A549 (cell line): ENCODE results near the gene CREB5. TPM values are rescaled to one million over a fixed set of nuclear protein-coding genes. Genes with fewer than 3 reads are reported as not detected.

Experiments used
- ATAC-seq, 2 experiments: fragments of 200-7000 bp in 1 of 2; fragments of >200 bp in 1 of 2; cut with Nextera tagmentation in 1 of 2; cut with Tn5 transposase in 1 of 2; 3 replicates each; pipeline versions ENCODE4 v1.8.0 to v1.9.1; 2018 to 2020; ENCODE audit warnings: mild to moderate bottlenecking in 1 of 2, moderate library complexity in 1 of 2
- CTCF ChIA-PET: fragments of 300-600 bp; sonication (Branson Sonifier 250); formaldehyde crosslinking; extraction: SDS; loops from one replicate; lab custom pipeline; 2021; ENCODE audit warnings: antibody characterized with exemption, inconsistent platforms; lab: Yijun Ruan, JAX
- POLR2A ChIA-PET: fragments of 350-600 bp; formaldehyde crosslinking; extraction: SDS; loops from one replicate; lab custom pipeline; 2021; ENCODE audit warnings: antibody characterized with exemption, inconsistent platforms; lab: Yijun Ruan, JAX
- DNase-seq, 2 experiments: peaks; one replicate each; pipeline versions ENCODE4 v3.0.0 to v3.0.0-alpha.2; 2011 to 2016; ENCODE audit warnings: low read depth in 1 of 2, low spot score in 1 of 2
- FAIRE-seq: peaks from 2 replicates; lab custom pipeline; 2011; peaks lifted over from hg19 to GRCh38; lab: Jason Lieb, UNC
- H3K27ac ChIP-seq, 2 experiments: fragments of >200 bp; sonication (Bioruptor Twin); formaldehyde crosslinking; 3 replicates each; pipeline ENCODE4 v1.5.1; 2016 to 2017
- H3K4me1 ChIP-seq: fragments of >200 bp; sonication (Bioruptor Twin); formaldehyde crosslinking; 3 replicates; pipeline ENCODE4 v1.6.1; 2016
- H3K4me2 ChIP-seq: fragments of >200 bp; sonication (Bioruptor Twin); formaldehyde crosslinking; 3 replicates; pipeline ENCODE4 v1.6.1; 2016
- H3K4me3 ChIP-seq: fragments of >200 bp; sonication (Bioruptor Twin); formaldehyde crosslinking; 3 replicates; pipeline ENCODE4 v1.5.1; 2016
- H3K9me3 ChIP-seq: fragments of >200 bp; sonication (Bioruptor Twin); formaldehyde crosslinking; 3 replicates; pipeline ENCODE4 v1.6.1; 2016
- ATOH8 ChIP-seq: fragments of 250-450 bp; sonication (Bioruptor Pico); IDR thresholded peaks from 2 replicates; pipeline ENCODE4 v1.5.0; 2020; ENCODE audit warnings: low read depth, mild to moderate bottlenecking, moderate library complexity
- BCL3 ChIP-seq: fragments of >200 bp; sonication (Bioruptor Twin); formaldehyde crosslinking; IDR thresholded peaks from 3 replicates; pipeline ENCODE4 v1.6.1; 2016
- CBX2 ChIP-seq: fragments of 200-600 bp; sonication (generic); IDR thresholded peaks from 2 replicates; pipeline ENCODE4 v1.6.1; 2016; ENCODE audit warnings: low read depth, mild to moderate bottlenecking, borderline replicate concordance
- CHD4 ChIP-seq: fragments of 200-600 bp; sonication (generic); IDR thresholded peaks from 2 replicates; pipeline ENCODE4 v1.6.1; 2016; ENCODE audit warnings: antibody characterized with exemption, mild to moderate bottlenecking, borderline replicate concordance
- GATA3 ChIP-seq: IDR thresholded peaks from 2 replicates; pipeline ENCODE4 v1.6.1; 2012; ENCODE audit warnings: borderline replicate concordance
- HES2 ChIP-seq: fragments of >200 bp; sonication (Bioruptor Twin); formaldehyde crosslinking; IDR thresholded peaks from 2 replicates; pipeline ENCODE4 v1.6.1; 2016
- HOXA7 ChIP-seq: fragments of 250-450 bp; sonication (Bioruptor Pico); IDR thresholded peaks from 2 replicates; pipeline ENCODE4 v1.5.0; 2020; ENCODE audit warnings: mild to moderate bottlenecking, moderate library complexity
- JUN ChIP-seq, 2 experiments: fragments of >200 bp; sonication (Bioruptor Twin); formaldehyde crosslinking; IDR thresholded peaks; 2 replicates in 1 of 2; 3 replicates in 1 of 2; pipeline ENCODE4 v1.6.1; 2016 to 2017
- JUNB ChIP-seq: fragments of >200 bp; sonication (Bioruptor Twin); formaldehyde crosslinking; IDR thresholded peaks from 2 replicates; pipeline ENCODE4 v1.6.1; 2016
- MYC ChIP-seq: IDR thresholded peaks from 2 replicates; pipeline ENCODE4 v1.6.1; 2012; ENCODE audit warnings: mild to moderate bottlenecking, inconsistent platforms, low read length, improper control_type of control experiment, borderline replicate concordance
- POLR2A ChIP-seq: IDR thresholded peaks from 2 replicates; pipeline ENCODE4 v1.6.1; 2012; ENCODE audit warnings: mild to moderate bottlenecking, low read length
- RARB ChIP-seq: fragments of 250-450 bp; sonication (Bioruptor Pico); IDR thresholded peaks from 2 replicates; pipeline ENCODE4 v1.8.0; 2021; ENCODE audit warnings: mild to moderate bottlenecking, moderate library complexity
- RCOR1 ChIP-seq: fragments of 150-350 bp; IDR thresholded peaks from 2 replicates; pipeline ENCODE4 v1.6.1; 2014; ENCODE audit warnings: antibody characterized with exemption, low read length, low read depth
- REST ChIP-seq: fragments of 200-600 bp; sonication (generic); IDR thresholded peaks from 2 replicates; pipeline ENCODE4 v1.6.1; 2016; ENCODE audit warnings: antibody characterized with exemption, mild to moderate bottlenecking, moderate library complexity
- RFX5 ChIP-seq: fragments of 450-650 bp; IDR thresholded peaks from 2 replicates; pipeline ENCODE4 v1.7.1; 2014; ENCODE audit warnings: antibody characterized with exemption, mild to moderate bottlenecking, moderate library complexity
- RNF2 ChIP-seq: fragments of 200-600 bp; sonication (generic); IDR thresholded peaks from 2 replicates; pipeline ENCODE4 v1.6.1; 2016; ENCODE audit warnings: low read depth, mild to moderate bottlenecking, antibody characterized with exemption, moderate library complexity, borderline replicate concordance
- SREBF2 ChIP-seq: fragments of 450-650 bp; IDR thresholded peaks from 2 replicates; pipeline ENCODE4 v1.6.1; 2014; ENCODE audit warnings: mild to moderate bottlenecking, moderate library complexity
- TP53 ChIP-seq: fragments of 250-450 bp; sonication (Bioruptor Pico); IDR thresholded peaks from 2 replicates; pipeline ENCODE4 v1.5.0; 2021; ENCODE audit warnings: mild to moderate bottlenecking, moderate library complexity
- ZC3H11A ChIP-seq: fragments of 450-650 bp; IDR thresholded peaks from 2 replicates; pipeline ENCODE4 v1.6.1; 2014; ENCODE audit warnings: antibody characterized with exemption, mild to moderate bottlenecking
- ZNF302 ChIP-seq: fragments of 250-450 bp; sonication (Bioruptor Pico); IDR thresholded peaks from 2 replicates; pipeline ENCODE4 v1.9.0; 2021; ENCODE audit warnings: inconsistent platforms, mild to moderate bottlenecking, moderate library complexity
- WGBS: methylation state at CpG from one replicate; pipeline ENCODE4 v1.1.6; 2017; ENCODE audit errors: missing lambda C conversion rate; 5-methylcytosine and 5-hydroxymethylcytosine counted together
- polyA plus RNA-seq, 4 experiments: library from polyadenylated mRNA; depleted of rRNA in 3 of 4; stranded (reverse); fragments of >200 nt; fragmentation: RNase III in 1 of 4; extraction: RNeasy Plus Mini Kit Qiagen cat#74134 plus additional on column Dnase treatment in 1 of 4; gene quantifications; 2 replicates in 3 of 4; 3 replicates in 1 of 4; pipeline ENCODE4 v1.2.3, GENCODE V29; 2011 to 2017

The CREB5 gene
- polyA plus RNA-seq, 2 of the 4 experiments (the other 2 are of a cell fraction): 0.61 to 1.5 TPM

- no peak overlapping the region for H3K4me2 ChIP-seq
- POLR2A ChIA-PET: no interaction called here
- H3K27ac ChIP-seq: no peak overlapping the region
These were observed 275.2 kb downstream of the CREB5 start for GRCh38 chr7:28687537-28687936.

GRCh38 chr7:28688174-28688573 is 275.9 kb downstream of the CREB5 start:
- Histone ChIP-seq H3K27ac (no peak overlapping the region), H3K4me1 (peaks cover 16% of the 10 kb centered on the region), H3K9me3 (no peaks in the 10 kb centered on the region), H3K4me2 (no peak overlapping the region), H3K4me3 (no peak overlapping the region)
- 72% methylated on average over 2 of the region's 2 CpGs for WGBS
- TF ChIP-seq RCOR1 (no peak), TP53 (CRISPR knock-in tag) (no peak), POLR2A (no peak), JUN (IDR thresholded peaks at IDR 0.05) (no peak), GATA3 (no peak), ZC3H11A (no peak), HOXA7 (no peak), RARB (CRISPR knock-in tag) (no peak), HES2 (no peak), SREBF2 (no peak)
- ChIA-PET CTCF (no interaction called here), POLR2A (no interaction called here)
- FAIRE-seq (no peak), DNase-seq (no peak), ATAC-seq (no peak)

More at GRCh38 chr7:28687537-28687936, 275.2 kb downstream of the CREB5 start:
- WGBS: 76% methylated on average over 4 of the region's 4 CpGs
- ATAC-seq (no peak), FAIRE-seq (no peak), DNase-seq (no peak)
- CTCF ChIA-PET: interaction anchor here (0.5 to 0.8 kb wide), 2 partner anchors 12 to 923 kb away, joined by 3 read pairs; no protein-coding TSS in a partner anchor
- TF ChIP-seq REST: no peak
- TF ChIP-seq RNF2: no peak
- TF ChIP-seq CBX2: no peak
- no peak for TF ChIP-seq JUNB
- no peak for TF ChIP-seq CHD4
- no peak for TF ChIP-seq RARB (CRISPR knock-in tag)
- no peak for TF ChIP-seq ATOH8 (CRISPR knock-in tag)
- TF ChIP-seq SREBF2: no peak
- TF ChIP-seq RFX5: no peak
- TF ChIP-seq MYC: no peak
- no peak for TF ChIP-seq BCL3
- TF ChIP-seq ZNF302: no peak
- Histone ChIP-seq H3K4me1 (peaks cover 16% of the 10 kb centered on the region), H3K9me3 (no peaks in the 10 kb centered on the region), H3K4me3 (no peak overlapping the region)
